Measurements from ENCODE around the gene LDB2. TPM values are rescaled to one million over a fixed set of nuclear protein-coding genes. Genes with fewer than 3 reads are reported as not detected.

Gene LDB2
- total RNA-seq, 3 donors from 2014 or later, result 4.7 to 19.9 (median 9.3) TPM

DNA sequence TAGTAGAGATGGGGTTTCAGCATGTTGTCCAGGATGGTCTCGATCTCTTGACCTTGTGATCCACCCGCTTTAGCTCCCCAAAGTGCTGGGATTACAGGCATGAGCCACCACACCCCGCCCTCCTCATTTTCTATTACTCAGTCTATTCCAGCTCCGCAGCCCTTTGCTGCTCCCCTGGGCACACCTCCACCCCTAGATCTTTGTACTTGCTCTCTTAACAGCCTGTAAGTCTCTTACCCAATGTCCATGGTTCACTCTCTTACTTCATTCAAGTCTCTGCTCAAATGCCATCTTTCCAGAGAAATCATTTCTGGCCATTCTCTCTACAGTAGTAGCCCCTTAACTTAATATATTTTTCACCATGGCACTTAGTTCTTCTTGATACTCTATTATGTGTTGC lies 64.7 kb downstream of the LDB2 start:
- TF ChIP-seq, protein P1, sequence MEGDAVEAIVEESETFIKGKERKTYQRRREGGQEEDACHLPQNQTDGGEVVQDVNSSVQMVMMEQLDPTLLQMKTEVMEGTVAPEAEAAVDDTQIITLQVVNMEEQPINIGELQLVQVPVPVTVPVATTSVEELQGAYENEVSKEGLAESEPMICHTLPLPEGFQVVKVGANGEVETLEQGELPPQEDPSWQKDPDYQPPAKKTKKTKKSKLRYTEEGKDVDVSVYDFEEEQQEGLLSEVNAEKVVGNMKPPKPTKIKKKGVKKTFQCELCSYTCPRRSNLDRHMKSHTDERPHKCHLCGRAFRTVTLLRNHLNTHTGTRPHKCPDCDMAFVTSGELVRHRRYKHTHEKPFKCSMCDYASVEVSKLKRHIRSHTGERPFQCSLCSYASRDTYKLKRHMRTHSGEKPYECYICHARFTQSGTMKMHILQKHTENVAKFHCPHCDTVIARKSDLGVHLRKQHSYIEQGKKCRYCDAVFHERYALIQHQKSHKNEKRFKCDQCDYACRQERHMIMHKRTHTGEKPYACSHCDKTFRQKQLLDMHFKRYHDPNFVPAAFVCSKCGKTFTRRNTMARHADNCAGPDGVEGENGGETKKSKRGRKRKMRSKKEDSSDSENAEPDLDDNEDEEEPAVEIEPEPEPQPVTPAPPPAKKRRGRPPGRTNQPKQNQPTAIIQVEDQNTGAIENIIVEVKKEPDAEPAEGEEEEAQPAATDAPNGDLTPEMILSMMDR (IDR thresholded peaks at IDR 0.05), result no peak
- Histone ChIP-seq H3K9me3 (no peaks in the 10 kb centered on the region), H3K4me3 (no peak overlapping the region), H3K36me3 (ENCODE audit: low read depth) (no peaks in the 10 kb centered on the region), H3K4me1 (ENCODE audit: low read depth) (no peaks in the 10 kb centered on the region)
- no peak for ATAC-seq
- intact Hi-C loops (cut with DNase I, micrococcal nuclease), result no loop called here
- DNase-seq, result no peak

DNA sequence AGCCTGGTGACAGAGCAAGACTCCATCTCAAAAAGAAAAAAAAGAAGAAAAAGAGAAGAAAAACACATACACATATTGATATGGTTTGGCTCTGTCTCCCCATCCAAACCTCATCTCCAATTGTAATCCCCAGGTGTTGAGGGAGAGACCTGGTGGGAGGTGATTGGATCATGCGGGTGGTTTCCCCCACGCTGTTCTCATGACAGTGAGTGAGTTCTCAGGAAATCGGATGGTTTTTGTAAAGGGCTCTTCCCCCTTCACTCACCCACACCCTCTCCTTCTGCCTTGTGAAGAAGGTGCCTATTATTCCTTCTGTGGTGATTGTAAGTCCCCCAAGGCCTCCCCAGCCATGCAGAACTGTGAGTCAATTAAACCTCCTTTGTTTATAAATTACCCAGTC lies 68.4 kb downstream of the LDB2 start:
- ATAC-seq (no peak), DNase-seq (no peak)
- H3K9me3 ChIP-seq, result no peaks in the 10 kb centered on the region
- TF ChIP-seq, protein P1 (IDR thresholded peaks at IDR 0.05), result no peak
- no peaks in the 10 kb centered on the region for H3K36me3 ChIP-seq (ENCODE audit: low read depth)
- intact Hi-C loops (cut with DNase I, micrococcal nuclease), result no loop called here
- no peak overlapping the region for H3K4me3 ChIP-seq
- no peaks in the 10 kb centered on the region for H3K4me1 ChIP-seq (ENCODE audit: low read depth)

DNA sequence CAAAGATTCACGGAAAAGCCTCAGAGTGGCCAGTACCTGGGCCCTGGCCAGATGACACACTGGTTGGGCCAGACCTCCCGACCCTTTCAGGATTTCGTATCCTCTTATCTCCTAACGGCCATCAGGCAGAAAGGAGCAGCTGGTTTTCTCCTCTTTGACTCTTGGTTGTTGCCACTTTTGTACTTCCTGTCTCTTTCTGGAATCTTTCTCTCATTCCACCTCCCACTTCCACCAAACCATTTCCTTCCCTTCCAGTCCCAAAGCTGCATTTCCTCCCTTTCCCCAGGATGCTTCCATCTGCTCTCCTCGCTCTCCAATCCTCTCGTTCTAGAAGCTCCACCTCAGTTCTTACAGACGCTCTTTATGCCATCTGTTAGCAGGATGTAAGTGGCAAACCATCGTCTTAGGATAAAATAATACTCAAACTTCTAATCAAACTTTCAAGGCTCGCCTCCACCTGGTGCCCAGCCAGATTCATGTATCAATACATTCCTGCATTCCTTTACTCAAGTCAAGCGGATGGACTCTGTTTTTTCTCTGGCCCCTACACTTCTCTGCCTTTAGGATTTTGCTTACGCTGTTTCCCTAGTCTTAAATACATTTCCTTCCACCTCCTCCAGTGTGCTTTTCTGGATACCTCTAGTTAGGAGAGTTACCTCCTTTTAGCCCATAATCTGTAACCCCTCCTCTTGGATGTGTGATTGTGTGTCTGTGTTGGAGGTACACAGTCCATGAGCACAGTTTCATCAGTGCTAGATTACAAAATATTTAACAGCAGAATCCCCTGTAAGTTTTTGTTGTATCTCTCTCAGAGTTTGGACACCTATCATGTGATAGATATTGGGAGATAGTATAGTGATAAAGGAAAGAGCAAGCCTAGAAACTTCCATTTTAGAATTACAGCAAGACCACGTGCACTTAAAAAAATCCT lies 70.4 kb downstream of the LDB2 start:
- ATAC-seq (no peak), DNase-seq (no peak)
- TF ChIP-seq, protein P1 (IDR thresholded peaks at IDR 0.05), result no peak
- H3K4me1 ChIP-seq (ENCODE audit: low read depth), result no peaks in the 10 kb centered on the region
- H3K36me3 ChIP-seq (ENCODE audit: low read depth), result no peaks in the 10 kb centered on the region
- intact Hi-C loops (cut with DNase I, micrococcal nuclease), result no loop called here
- no peak overlapping the region for H3K4me3 ChIP-seq
- H3K9me3 ChIP-seq, result no peaks in the 10 kb centered on the region

DNA sequence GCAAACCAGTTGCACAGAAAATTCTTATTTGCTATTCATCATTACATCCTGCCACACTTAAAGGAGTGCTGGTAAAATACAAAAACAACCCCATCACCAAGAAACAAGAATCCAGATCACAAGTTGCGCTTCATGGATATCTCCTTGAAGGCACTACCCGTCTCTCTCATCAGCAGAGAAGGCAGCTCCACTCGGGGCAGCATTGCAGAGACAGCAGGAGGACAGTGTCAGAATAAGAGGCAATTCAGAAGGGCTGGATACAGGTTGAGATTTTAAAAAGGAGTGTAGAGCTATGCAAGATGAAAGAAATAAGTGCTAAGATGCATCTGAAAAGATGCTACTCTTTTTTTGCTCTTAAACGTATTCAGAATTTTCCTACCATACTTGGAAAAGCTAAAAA lies 71.4 kb downstream of the LDB2 start:
- Histone ChIP-seq H3K4me1 (ENCODE audit: low read depth) (no peaks in the 10 kb centered on the region), H3K36me3 (ENCODE audit: low read depth) (no peaks in the 10 kb centered on the region), H3K9me3 (no peaks in the 10 kb centered on the region), H3K4me3 (no peak overlapping the region)
- DNase-seq (no peak), ATAC-seq (no peak)
- TF ChIP-seq, protein P1 (IDR thresholded peaks at IDR 0.05), result no peak
- intact Hi-C loops (cut with DNase I, micrococcal nuclease), result no loop called here

DNA sequence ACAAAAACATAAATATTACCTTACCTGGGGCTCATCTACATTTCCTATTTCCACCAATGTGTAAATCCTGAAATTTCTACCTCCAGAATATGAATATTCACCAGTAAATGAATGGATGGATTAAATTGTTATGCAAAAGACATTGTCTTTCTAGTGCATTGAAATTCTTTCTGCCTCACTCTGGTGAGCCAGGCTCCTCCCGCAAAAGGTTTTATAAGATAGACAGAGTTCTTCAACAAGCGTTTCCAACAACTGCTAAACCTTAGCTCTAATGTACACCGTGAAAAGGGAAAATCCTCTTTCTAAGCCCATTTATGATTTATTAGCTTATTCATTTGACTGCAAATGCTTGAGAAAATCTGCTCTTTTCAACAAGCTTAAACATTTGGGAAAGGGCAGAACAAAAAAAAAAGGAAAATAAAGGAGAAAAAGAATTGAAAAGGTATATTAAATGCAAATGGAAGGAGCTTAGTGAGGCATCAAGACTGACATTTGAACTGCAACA lies 72.0 kb downstream of the LDB2 start:
- intact Hi-C loops (cut with DNase I, micrococcal nuclease), result no loop called here
- Histone ChIP-seq H3K4me3 (no peak overlapping the region), H3K4me1 (ENCODE audit: low read depth) (no peaks in the 10 kb centered on the region), H3K9me3 (no peaks in the 10 kb centered on the region), H3K36me3 (ENCODE audit: low read depth) (no peaks in the 10 kb centered on the region)
- TF ChIP-seq, protein P1 (IDR thresholded peaks at IDR 0.05), result no peak
- no peak for DNase-seq
- ATAC-seq, result no peak

Data from mucosa of descending colon (tissue), 3 donors.